Midbrain (tissue), 1 donor: ENCODE measurements around the gene TMUB2.

Experiments
- DNase-seq: peaks from one replicate; lab custom pipeline; 2025; lab: John Stamatoyannopoulos, UW

TMUB2 gene

GRCh38 chr17:44202756-44203155 lies 16.0 kb downstream of the TMUB2 start:
- no peak for DNase-seq

GRCh38 chr17:44203731-44204440 lies 17.1 kb downstream of the TMUB2 start:
- DNase-seq: no peak

- DNase-seq: no peak
Measured at GRCh38 chr17:44204441-44204882, 17.7 kb downstream of the TMUB2 start.

GRCh38 chr17:44205962-44206824 lies 19.4 kb downstream of the TMUB2 start:
- DNase-seq: no peak

- no peak for DNase-seq
Measured at GRCh38 chr17:44206825-44207155, 20.0 kb downstream of the TMUB2 start.

GRCh38 chr17:44207319-44207718 lies 20.5 kb downstream of the TMUB2 start:
- DNase-seq: no peak

- no peak for DNase-seq
Measured at GRCh38 chr17:44207743-44208142, 21.0 kb downstream of the TMUB2 start.

- no peak for DNase-seq
Measured at GRCh38 chr17:44209786-44210341, 23.1 kb downstream of the TMUB2 start.

GRCh38 chr17:44210342-44211192 lies 23.8 kb downstream of the TMUB2 start:
- peak; percentile 92 for DNase-seq

- no peak for DNase-seq
Measured at GRCh38 chr17:44211281-44212265, 24.8 kb downstream of the TMUB2 start.

- DNase-seq: no peak
Measured at GRCh38 chr17:44212507-44213402, 26.0 kb downstream of the TMUB2 start.

- DNase-seq: no peak
Measured at GRCh38 chr17:44213403-44214229, 26.8 kb downstream of the TMUB2 start.

GRCh38 chr17:44214230-44214494 lies 27.4 kb downstream of the TMUB2 start:
- no peak for DNase-seq

GRCh38 chr17:44214896-44215295 lies 28.1 kb downstream of the TMUB2 start:
- DNase-seq: no peak

GRCh38 chr17:44216173-44216572 lies 29.4 kb downstream of the TMUB2 start:
- no peak for DNase-seq

- DNase-seq: no peak
Measured at GRCh38 chr17:44216694-44217093, 29.9 kb downstream of the TMUB2 start.

GRCh38 chr17:44217738-44218343 lies 31.1 kb downstream of the TMUB2 start:
- no peak for DNase-seq

GRCh38 chr17:44218344-44219107 lies 31.8 kb downstream of the TMUB2 start:
- DNase-seq: peak; percentile 90
